ENCODE measurements around the gene ILDR2.

DNA sequence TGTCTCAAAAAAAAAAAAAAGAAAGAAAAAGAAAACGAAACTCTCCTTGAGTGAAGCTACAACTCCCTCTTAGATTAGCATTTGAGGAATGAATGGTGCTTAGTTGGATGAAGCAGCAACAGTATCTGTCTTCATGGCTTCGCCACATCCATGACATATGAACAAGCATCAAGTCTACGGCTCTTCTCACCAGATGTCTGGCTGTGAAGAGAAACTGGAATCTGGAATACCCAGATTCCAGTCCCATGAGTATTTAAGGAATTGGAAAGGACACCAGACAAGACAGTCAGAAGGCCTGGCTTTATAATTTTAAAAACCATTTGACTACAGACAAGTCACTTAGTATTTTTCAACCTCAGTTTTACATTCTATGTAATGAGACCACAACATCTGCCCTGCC lies 61.2 kb downstream of the ILDR2 start:
- TF ChIP-seq, protein P1, sequence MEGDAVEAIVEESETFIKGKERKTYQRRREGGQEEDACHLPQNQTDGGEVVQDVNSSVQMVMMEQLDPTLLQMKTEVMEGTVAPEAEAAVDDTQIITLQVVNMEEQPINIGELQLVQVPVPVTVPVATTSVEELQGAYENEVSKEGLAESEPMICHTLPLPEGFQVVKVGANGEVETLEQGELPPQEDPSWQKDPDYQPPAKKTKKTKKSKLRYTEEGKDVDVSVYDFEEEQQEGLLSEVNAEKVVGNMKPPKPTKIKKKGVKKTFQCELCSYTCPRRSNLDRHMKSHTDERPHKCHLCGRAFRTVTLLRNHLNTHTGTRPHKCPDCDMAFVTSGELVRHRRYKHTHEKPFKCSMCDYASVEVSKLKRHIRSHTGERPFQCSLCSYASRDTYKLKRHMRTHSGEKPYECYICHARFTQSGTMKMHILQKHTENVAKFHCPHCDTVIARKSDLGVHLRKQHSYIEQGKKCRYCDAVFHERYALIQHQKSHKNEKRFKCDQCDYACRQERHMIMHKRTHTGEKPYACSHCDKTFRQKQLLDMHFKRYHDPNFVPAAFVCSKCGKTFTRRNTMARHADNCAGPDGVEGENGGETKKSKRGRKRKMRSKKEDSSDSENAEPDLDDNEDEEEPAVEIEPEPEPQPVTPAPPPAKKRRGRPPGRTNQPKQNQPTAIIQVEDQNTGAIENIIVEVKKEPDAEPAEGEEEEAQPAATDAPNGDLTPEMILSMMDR (IDR thresholded peaks at IDR 0.05; ENCODE audit: low read length), result no peak
- TF ChIP-seq EZH2 (IDR thresholded peaks at IDR 0.05; ENCODE audit: borderline replicate concordance, low read length), result no peak
